GM18526 (cell line): ENCODE results near the gene EHBP1L1.

Experiments used
- POLR2A ChIP-seq: IDR thresholded peaks from 3 replicates; pipeline ENCODE4 v1.6.1; 2011; ENCODE audit not compliant: insufficient read length; ENCODE audit errors: extremely low read depth

EHBP1L1 gene

DNA sequence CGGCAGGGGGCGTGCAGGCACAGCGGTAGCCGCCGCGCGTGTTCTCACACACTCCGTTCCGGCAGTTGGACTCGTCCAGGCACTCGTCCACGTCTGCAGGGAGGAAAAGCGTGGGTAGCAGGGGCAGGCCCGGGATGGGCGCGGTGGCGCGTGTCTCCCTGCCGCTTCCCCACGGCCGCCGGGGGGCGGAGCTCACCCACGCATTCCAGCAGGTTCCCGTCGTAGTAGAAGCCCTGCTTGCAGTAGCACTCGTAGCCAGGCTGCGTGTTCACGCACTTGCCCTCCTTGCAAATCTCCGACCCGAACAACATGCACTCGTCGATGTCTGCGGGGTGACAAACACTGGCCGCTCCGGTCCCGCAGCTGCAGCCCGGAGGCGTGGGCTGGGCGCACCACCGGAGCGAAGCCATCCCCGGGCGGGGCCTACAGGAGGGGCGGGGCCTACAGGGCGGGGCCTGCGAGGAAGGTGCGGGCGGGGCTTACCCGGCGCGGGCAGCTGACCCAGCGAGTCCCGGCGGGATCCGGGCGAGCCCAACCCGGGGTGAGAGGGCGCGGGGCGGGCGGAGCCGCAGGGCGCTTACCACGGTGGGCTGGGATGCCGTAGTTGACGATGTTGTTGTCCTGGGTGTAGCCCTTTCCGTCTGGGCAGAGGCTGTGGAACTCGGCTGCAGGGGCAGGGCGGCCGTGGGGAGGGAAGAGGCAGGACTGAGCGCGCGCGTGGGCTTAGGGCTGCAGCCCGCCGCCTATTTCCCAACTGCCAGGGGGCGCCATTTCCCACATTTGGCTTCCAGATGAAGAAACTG, 35.4 kb upstream of the EHBP1L1 start:
- TF ChIP-seq POLR2A = peak; percentile 55

DNA sequence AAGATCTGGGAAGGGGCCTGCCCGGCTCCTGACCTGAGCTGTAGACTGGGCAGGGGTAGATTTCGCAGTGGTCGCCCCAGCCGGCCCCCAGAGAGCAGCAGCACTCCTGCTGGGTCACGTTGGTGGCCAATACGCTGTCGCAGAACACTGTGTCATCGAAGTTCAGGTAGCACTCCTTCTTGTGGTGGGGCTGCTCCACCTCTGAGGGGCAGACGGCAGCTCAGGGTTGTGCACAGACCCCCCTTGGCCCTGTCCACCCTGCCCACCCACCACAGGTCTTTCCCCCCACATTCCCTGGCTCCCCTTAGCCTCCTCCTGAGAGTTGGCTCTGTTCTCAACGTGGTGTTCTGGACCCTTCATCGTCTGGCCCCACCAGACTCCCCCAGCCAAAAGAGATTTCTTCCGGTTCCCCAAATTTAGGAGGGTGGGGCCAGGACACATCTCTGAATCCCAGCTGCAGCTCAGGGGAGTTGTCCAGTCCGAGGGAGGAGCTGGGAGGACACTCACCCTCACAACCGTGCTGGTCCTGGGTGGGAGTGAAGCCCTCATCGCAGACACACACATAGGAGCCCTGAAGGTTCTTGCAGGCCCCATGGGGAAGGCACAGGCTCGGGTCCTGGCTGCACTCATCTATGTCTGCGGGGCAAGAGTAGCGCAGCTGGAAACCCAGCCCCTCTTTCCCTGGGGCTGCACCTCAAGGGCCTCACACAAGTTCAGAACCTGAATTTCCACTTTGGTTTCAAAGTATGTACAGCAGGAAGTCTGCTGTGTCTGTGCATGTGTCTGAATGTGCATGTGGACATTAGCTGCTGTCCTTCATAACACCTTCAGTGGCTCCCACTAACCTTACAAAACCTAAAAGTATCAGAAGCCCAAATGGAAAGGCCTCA, 34.5 kb upstream of the EHBP1L1 start:
- no peak for TF ChIP-seq POLR2A

DNA sequence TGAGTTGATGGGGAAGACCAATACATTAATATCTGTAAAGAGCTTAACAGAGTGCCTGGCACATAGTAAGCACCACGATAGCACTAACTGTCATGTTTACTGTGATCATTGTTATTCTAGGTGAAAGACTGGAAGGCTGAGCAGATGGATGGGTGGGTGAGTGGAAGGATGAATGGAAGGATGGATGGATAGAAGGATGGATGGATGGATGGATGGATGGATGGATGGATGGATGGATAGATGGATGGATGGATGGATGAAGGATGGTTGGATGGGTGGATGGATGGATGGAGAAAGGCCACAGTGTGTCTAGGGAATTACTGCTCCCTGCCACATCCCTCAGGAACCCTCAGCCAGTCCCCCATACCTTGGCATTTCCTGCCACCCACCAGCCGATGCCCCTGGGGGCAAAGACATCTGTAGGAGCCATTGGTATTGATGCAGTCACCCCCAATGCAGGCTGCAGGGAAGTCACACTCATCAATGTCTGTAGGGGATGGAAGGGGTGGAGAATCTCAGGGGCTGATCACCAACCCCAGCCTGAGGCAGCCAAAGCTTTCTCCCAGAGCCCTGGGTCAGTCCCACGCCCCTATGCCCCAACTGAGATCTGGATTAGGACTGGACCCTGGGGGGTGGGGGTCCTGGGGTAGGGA, 33.0 kb upstream of the EHBP1L1 start:
- TF ChIP-seq POLR2A = no peak

DNA sequence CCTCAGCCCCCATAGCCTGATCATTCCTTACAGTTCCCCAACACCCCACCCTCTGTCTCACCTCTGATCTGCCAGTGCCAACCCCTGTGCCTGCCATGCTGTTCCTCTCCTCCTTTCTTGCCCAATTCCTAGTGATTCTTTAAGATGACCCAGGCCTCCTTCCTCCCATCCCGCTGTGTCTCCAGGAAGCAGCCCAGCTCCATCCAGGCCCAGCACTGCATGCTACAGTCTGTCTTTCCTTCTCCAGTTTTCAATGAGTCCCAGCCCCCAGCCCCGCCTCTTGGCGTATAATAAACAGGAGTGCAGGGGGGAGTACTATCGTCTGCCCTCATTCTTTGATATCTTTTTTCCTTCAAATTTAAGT, 30.0 kb upstream of the EHBP1L1 start:
- TF ChIP-seq POLR2A = no peak

DNA sequence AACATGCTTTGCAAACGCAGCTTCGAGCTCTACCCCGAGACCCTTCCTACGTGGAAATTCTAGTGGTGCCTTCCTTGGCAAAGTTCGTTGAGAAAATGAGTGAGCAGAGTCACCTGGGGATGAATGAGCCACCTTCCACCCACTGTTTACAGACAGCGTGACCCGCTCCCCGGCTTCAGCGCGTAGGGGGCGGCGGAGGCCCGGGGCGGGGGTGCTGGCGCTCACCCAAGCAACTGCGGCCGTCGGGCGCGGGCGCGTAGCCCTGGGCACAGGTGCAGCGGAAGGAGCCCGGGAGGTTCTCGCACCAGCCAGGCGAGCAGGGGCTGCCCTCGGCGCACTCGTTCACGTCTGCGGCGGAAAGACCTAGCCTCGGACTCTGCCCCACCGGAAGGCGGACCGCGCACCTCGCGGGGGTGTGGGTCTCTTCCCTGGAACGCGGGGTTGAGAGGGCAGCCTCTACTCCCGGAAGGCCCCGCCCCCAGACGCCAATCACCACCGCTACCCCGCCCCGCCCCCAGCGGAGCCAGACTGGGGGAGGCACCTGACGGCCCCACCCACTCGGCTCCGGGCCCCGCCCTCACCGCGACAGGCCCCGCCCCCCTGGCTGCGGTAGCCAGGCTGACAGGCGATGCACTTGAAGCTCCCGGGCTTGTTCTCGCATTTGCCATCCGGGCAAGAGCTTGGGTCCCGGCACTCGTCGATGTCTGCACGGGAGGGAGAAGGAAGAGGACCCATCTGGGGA, 29.5 kb upstream of the EHBP1L1 start:
- peak; percentile 42 for TF ChIP-seq POLR2A

DNA sequence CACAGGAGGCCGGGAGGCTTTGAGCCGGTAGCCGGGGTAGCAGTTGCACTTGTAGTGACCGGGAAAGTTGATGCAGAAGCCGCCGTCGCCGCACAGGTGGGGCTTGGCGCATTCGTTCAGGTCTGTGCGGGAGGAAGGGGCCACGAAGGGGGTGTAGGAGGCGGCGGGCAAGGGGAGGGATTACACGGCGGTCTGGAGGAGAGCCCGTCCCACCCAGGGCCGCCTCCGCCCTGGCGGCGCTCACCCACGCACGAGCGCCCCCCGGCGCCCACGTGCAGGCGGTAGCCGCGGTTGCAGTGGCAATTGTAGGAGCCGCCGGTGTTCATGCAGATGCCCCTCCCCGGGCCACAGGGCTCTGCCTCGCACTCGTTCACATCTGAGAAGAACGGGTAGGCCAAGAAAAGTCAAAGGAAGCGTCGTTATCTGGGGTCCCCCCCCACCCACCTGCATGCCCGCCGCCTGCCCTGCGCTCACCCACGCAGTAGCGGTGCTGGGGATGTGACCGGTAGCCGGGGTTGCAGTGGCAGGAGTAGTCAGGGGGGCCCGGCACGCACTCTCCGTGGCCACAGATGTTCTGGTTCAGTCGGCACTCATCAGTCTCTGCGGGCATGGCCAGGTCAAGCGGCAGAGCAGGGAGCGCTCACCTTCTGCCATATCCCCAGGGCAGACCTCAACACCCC, 28.3 kb upstream of the EHBP1L1 start:
- no peak for TF ChIP-seq POLR2A

DNA sequence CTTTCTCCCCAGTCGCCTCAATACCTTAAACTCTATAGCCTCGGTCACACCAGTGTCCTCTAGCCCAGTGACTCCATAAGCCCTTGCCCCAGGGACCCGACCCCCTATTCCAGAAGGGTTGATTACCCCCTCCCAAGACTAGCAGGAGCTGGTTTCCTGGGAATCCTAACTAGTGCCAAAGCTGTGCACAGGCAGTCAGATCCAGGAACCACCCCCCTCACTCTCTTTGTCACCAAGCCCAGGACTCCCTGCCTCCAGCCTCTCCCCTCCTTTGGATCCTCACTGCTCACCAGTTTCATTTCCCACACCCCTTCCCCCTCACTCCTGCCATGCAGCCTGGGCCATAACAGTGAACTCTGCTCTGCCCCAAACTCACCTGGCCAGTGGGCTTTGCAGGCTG, 27.5 kb upstream of the EHBP1L1 start:
- TF ChIP-seq POLR2A = no peak

DNA sequence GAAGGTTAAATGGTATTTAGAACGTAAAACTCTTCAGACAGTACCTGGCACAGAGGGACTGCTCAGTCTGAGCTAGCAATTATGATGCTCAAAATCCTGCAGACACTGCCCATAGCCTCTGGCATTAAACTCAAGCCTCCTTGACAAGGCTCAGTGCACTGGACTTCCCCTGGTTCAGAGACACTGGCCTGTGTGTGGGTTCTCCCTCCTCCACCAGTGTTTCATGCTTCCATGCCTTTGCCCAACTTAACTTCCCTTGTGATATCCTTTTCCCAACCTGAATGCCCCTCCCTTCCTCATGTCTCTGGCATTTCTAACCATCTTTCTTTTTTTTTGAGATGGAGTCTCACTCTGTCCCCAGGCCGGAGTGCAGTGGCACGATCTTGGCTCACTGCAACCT, 26.8 kb upstream of the EHBP1L1 start:
- TF ChIP-seq POLR2A = no peak

DNA sequence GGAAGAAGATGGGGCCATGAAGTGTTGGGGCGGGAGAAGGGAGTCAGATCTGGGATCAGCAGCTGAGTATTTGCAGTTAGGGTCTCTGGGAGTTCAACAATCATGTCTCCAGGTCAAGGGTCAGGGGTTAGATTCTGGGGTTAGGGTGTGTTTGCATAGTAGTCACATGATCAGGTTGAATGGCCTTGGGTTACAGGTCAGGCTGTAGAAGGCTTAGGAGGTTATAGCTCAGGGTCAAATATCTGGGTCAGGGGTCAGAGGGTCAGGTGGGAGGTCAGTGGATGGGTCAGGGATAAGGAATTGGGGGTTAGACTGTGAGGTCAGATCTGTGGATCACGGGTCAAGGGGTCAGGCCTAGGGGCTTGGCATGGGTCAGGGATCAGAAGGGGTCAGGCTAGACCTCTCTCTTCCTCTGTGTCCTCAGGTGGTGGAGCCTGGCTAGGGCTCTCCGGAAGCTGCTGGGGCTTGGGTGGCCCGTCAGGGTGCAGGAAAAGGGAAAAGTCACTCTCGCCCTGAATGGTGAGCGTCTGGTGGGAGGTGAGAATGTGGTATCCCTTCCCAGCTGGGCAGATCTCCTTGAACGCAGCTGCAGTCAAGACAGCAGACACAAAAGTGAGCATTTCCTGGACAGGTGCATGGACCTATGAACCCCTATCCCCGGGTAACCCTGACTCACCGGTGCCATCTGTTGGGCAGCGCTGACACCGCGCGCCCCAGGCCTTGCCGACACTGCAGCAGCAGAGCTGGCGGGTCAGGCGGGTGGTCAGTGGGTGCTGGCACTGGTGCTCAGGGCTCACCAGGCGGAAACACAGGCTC, 24.1 kb upstream of the EHBP1L1 start:
- no peak for TF ChIP-seq POLR2A

DNA sequence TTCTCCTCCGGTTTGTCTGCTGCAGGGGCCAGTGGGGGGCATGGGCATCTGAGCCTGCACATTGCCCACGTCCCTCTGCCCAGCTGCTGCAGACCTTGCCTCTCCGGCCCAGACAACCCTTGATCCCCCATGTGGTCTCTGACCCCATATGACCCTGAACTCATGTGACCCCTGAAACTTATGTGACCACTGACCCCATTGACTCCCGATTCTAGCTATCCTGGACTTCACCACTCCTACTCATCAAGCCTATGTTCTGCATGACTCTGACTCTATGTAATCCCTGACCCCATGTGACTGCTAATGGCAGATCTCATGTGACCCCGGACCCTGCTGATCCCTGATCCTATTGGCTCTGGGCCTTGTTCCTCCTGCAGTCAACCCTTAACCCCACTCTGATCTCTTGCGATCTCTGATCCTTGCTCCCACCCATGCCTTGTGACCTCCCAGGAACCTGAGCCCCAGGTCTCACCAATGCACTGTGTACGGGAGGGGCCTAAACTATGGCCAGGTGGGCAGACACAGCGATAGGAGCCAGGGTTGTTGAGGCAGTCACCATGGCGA, 23.4 kb upstream of the EHBP1L1 start:
- TF ChIP-seq POLR2A = no peak

DNA sequence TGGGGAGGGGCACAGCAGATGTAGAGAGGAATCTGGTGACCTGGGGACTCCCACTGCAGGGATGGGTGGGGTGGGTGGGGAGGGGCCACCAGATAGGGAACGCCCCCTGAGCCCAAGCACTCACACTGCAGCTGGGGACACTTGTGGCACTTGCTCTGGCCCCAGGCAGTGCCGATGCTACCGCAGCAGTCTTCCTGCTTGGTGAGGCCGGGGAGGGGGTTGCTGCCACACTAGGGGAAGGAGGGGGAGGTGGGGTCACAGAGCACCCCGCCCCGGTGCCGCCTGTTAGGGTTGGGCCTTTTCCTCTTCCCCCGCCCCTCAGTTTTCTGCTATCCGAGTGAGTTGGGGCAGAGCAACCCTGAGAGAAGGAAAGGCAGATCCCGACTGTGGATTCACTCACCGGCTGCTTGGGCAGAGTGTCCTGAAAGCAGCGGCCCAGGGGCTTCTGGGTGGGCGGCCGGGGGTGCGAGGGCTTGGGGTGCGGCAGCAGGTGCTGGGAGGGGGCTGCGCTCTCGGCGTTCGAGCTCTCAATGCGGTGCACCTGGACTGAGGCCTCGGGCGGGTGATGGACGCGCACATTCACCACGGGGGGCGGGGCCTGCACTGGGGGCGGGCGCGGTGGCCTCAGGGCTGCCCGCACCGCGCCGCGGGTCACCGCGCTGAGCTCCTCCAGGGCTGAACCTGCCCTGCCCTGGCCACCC, 22.4 kb upstream of the EHBP1L1 start:
- TF ChIP-seq POLR2A = no peak

DNA sequence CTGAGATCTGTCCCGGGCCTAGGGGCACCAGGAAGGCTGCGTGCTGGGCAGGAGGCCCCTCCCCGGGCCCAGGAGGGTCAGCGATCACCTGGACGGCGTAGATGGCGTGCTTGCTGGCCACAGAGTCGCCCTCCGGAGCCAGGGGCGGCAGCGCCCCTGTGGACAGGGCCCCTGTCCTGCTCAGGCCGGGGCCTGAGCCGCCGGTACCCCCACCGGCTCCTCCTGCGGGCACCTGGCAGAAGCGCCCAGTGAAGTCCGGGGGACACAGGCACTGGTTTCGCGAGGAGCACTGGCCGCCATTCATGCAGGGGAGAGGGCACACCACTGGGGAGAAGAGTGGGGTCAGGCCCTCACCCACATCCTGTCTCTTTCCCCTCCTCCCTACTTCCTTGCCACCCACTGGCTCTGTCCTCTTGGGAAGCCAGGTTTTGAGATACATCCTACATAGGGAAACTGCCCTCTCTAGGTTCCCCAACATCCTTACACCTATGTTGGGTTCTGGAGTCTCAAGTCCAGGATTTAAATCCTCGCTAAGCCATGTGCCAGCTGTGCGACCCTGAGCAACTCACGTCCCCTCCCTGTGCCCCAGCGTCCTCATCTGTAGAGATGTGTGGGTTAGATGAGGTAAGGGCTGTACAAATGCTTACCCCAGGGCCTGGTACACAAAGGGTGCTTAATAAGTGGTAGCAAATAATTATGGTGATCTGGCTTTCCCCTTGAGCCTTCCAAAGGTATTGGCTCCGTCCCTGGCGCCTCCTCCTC, 21.6 kb upstream of the EHBP1L1 start:
- TF ChIP-seq POLR2A = no peak
